Stromal cell of bone marrow (primary cell): ENCODE data around the gene RNF32.
"Not testable (repeated sequence)": the region's sequence is repeated elsewhere in the genome, so short reads cannot be mapped to it uniquely, and the experiment has no call there.

Experiments
- DNase-seq: peaks from one replicate; pipeline ENCODE4 v3.0.0-alpha.2; 2012; ENCODE audit warnings: low read depth

Gene RNF32

GRCh38 chr7:156642306-156643045 is 1.9 kb downstream of the RNF32 start:
- no peak for DNase-seq

GRCh38 chr7:156647330-156647729 is 6.8 kb downstream of the RNF32 start:
- not testable (repeated sequence) for DNase-seq

- DNase-seq, result no peak
These were observed 9.5 kb downstream of the RNF32 start for GRCh38 chr7:156650042-156650441.

DNA sequence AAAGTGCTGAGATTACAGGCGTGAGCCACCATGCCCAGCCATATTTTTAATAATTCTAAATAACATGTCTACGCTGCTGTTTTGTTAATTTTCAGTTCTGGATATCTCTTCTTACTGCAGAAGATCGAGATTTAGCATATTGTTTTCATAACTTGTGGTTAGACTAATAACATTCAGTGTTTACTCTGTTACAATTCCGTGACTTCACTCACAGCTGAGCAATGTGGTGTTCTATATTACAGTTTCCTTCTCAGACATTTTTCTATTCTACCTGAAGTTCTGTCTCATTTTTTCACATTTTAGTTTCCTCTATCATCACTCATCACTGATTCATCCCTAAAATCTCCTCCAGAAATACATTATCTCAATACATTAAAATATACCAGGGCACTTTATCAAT is 10.9 kb downstream of the RNF32 start:
- no peak for DNase-seq

GRCh38 chr7:156652886-156653568 is 12.5 kb downstream of the RNF32 start:
- DNase-seq, result no peak

DNA sequence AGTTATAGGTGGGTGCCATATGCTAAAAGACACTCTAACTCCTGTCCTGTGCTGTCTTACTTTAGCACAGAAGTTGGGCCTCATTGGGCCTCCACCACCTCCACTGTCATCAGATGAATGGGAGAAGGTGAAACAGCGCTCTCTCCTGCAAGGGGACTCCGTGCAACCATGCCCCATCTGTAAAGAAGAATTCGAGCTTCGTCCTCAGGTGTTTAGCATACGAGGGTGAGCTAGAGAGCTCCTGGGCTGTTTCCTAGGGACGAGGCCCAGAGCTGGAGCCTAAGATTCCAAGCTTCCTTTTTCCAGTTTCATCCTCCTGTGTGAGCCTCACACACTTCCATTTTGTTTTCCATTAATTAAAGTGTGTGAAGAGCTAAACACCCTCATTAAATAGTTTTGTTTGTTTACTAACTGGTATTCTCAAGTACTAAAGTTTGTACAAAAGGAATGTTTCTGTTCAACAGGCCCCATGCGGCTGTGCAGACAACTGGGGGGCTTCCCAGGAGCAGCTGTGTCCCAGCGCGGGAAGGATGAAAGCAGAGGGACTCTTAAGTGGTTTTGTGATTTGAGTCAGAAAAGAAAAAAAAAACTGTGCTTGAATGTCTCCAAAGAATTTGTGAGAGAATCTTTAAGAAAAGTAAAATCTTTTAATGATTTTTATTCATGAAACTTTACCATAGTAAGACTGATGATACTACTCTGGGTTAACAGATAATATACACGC is 14.1 kb downstream of the RNF32 start:
- no peak for DNase-seq

- DNase-seq, result no peak
These were observed 14.7 kb downstream of the RNF32 start for GRCh38 chr7:156655251-156655650.

- no peak for DNase-seq
These were observed 15.4 kb downstream of the RNF32 start for GRCh38 chr7:156655983-156656382.

GRCh38 chr7:156656598-156656997 is 16.0 kb downstream of the RNF32 start:
- DNase-seq, result no peak

- no peak for DNase-seq
These were observed 17.1 kb downstream of the RNF32 start for GRCh38 chr7:156657681-156658080.

DNA sequence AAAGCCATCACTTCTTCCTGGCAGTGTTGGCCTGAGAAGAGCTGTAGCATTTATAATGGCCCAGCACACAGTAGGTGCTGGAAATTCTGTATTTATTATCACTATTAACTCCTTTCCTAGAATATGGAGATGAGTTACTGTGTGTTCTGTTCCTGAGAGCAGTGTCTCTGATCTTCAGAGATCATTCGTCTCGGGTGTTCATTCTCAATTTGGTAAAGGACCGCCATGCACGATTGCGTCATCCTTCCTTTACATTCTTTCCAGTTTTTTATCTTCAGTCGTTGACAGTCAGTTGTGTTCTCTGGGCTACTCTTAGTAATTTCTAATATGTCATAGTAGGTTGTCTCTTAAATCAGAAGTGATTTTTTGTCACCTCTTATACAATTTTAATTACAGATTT is 18.6 kb downstream of the RNF32 start:
- DNase-seq, result no peak

- no peak for DNase-seq
These were observed 19.4 kb downstream of the RNF32 start for GRCh38 chr7:156659961-156660360.

DNA sequence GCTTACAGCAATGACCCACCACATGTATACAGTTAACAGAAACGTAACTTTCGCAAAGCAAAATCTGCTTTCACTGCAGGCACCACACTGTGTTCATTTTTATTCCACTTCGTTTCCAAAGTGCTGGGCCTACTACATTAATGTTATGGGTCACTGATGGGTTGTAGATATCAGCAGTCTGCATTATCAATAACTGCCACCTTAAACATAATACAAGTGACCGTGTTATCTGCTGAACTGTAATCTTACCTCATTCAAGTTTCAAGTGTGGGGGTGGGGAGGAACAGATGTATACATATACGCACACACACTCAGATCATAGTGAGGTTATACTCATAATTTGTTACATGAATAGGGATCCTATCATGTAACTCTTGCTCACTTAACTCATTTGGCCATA is 21.1 kb downstream of the RNF32 start:
- DNase-seq, result no peak

GRCh38 chr7:156662277-156662676 is 21.7 kb downstream of the RNF32 start:
- no peak for DNase-seq

DNA sequence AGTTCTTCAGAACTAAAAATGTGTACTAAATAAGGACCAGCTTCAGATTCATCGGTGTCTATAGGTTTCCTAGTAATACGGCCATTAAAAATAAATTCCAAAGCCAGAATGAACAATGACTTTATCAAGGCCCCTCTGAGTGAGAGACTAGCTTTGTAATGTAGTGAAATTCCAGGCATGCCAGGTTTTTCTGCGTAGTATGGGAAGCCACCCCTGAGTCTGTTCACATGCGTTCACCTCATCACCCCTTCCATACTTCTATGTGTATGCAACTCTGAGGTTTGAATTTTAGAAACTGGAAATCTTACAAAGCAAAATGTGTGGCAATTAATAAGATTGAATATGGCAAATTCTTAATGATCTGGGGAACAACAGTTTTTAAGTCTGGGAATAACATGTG is 24.5 kb downstream of the RNF32 start:
- DNase-seq, result no peak

DNA sequence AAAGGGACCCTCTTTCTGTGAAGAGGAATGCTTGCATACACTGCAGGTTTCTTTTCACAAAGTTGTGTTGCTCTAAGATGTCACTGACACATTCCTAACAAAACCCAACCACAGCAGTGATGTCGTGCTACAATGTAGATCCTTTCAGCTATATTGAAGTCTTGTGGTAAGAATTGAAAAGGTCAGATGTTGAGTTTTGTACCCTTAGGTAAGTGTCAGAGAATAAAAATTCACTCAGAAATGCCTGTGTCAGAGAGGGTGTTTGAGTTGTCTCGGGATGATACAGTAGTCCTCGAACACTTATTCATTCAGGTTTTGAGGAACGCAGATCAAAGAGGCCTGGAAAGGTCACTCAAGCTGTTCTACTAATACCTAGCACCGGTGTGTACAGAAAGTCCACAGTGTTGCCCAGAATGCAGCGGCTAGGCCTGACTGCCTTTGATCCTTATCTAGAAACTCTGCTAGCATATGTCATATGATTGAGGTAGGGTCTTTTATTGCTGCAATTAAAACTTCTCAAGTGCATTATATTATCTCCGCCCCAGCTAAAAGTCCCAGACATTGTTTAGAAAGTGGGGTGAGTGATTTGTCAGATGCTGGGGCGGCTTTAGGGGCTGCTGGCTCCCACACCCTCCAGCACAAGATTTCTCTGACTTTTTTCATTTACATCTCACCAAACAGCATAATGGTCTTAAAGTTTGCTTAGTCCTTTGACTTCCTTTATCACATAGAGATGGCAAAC is 26.0 kb downstream of the RNF32 start:
- DNase-seq, result no peak

- no peak for DNase-seq
These were observed 26.5 kb downstream of the RNF32 start for GRCh38 chr7:156667110-156667426.

GRCh38 chr7:156668130-156668741 is 27.7 kb downstream of the RNF32 start:
- no peak for DNase-seq

DNA sequence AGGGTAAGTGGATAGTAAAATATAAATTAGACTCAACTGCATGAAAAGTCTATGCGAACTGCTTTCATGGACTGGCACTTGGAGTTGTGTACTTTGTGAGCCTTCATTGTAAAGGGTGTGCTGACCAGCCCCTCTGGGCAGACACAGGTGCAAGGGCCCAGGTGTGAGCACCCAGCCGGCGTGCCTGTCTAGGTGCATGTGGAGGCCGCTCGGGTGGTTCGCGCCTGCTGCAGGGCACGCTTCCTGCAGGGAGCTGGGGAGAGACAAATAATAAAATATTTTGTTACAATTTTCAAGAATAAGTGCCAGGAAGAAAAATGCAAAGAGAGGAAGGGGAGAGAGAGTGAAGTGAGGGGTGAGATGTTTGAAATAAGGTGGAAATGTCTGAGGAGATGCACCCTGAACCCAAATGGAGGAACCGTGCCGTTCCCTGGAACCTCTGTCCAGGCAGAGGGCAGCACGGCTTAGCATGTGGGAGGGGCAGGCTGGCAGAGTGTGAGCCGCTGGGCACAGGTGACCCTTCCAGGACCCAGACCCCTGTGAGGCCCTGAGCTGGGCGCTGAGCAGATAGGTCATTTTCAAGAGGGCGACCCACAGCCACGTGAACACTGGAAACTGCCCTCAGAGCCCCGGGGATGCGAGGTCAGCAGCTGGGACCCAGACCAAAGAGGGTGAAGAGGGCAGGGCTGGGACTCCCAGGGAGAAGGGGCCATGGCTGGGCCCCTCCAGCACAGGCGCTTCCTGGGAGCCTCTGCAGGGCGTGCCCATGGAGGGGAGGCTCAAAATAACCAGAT is 28.7 kb downstream of the RNF32 start:
- no peak for DNase-seq

DNA sequence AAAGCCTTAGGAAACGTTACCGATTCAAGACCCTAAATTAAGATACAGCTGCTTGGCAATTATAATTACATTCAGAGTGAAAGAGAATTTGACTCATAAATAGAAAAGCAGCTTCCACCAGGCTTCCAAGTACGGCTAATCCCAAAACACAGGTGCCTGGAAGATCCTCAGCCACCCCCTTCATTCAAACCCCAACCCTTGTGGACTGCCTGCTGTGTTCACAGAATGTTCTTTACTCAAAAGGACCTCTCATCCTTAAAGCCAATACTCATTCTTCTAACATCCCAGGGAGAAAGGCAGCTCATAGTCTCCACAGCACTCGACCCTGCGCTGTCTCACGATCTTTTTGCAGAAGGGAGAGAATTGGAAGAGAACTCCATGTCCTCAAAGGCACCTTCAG is 32.9 kb downstream of the RNF32 start:
- no peak for DNase-seq

GRCh38 chr7:156673902-156674301 is 33.3 kb downstream of the RNF32 start:
- DNase-seq, result no peak
